ENCODE data around the gene SERPINE2. TPM values are rescaled to one million over a fixed set of nuclear protein-coding genes. Genes with fewer than 3 reads are reported as not detected.

Gene SERPINE2
- total RNA-seq, 1 donor from 2014 or later = 57.7 TPM

- H3K4me3 ChIP-seq (ENCODE audit: low read depth, low read length) = peak overlapping the region; percentile 90
- no peak for DNase-seq (ENCODE audit: low read depth)
- no peak for TF ChIP-seq CTCF (conservative IDR thresholded peaks at IDR 0.05; ENCODE audit: low read depth, low read length)
These were observed 847 bp downstream of the SERPINE2 start for GRCh38 chr2:224038049-224038829.

GRCh38 chr2:224036731-224037361 lies 2.2 kb downstream of the SERPINE2 start:
- H3K4me3 ChIP-seq (ENCODE audit: low read depth, low read length) = peak overlapping the region; percentile 90
- DNase-seq (ENCODE audit: low read depth) = no peak
- no peak for TF ChIP-seq CTCF (conservative IDR thresholded peaks at IDR 0.05; ENCODE audit: low read depth, low read length)

DNA sequence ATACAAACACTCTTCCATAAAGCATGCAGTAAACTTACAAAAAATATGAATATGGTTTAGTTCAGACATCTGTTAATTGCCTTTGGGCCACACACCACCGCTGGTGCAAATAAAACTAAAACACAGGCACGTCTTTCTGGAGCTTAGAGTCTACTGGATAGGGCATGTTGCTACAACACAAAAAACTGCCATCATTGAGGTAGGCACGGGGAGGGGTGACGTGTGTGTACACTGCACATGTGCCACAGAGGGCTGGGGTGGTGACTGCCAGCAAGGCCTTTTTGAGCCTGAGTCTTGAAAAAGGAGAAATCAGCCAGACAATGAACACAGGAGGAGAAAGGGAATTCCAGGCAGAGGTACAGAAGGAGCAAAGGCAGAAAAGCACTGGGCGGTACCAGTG lies 5.1 kb downstream of the SERPINE2 start:
- TF ChIP-seq CTCF (conservative IDR thresholded peaks at IDR 0.05; ENCODE audit: low read depth, low read length) = no peak
- no peak for DNase-seq (ENCODE audit: low read depth)
- peak overlapping the region; percentile 31 for H3K4me3 ChIP-seq (ENCODE audit: low read depth, low read length)

GRCh38 chr2:224033601-224034000 lies 5.5 kb downstream of the SERPINE2 start:
- no peak for DNase-seq (ENCODE audit: low read depth)
- no peak for TF ChIP-seq CTCF (conservative IDR thresholded peaks at IDR 0.05; ENCODE audit: low read depth, low read length)

DNA sequence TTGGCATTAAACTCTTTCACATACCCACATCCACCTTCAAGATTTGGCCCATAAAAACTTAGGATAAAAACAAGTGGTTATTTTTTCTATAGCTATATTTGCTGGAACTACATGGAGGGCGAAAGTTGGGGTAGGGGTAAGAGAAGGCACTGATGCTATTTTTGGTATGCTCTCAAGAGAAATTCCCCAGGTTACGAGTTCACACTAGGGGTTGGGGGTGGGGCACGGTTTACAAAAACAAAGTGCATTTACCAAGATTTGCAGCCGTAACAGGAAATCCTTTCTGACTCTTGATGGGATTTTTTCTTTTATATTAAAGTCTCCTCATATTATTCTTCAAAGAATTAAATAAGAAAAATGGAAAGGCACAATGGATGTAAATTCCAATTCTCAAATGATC lies 6.8 kb downstream of the SERPINE2 start:
- TF ChIP-seq CTCF (conservative IDR thresholded peaks at IDR 0.05; ENCODE audit: low read depth, low read length) = no peak
- DNase-seq (ENCODE audit: low read depth) = no peak
- H3K4me3 ChIP-seq (ENCODE audit: low read depth, low read length) = no peak overlapping the region

More at GRCh38 chr2:224033601-224034000, 5.5 kb downstream of the SERPINE2 start:
- H3K4me3 ChIP-seq (ENCODE audit: low read depth, low read length) = peak overlapping the region; percentile 12

DNA sequence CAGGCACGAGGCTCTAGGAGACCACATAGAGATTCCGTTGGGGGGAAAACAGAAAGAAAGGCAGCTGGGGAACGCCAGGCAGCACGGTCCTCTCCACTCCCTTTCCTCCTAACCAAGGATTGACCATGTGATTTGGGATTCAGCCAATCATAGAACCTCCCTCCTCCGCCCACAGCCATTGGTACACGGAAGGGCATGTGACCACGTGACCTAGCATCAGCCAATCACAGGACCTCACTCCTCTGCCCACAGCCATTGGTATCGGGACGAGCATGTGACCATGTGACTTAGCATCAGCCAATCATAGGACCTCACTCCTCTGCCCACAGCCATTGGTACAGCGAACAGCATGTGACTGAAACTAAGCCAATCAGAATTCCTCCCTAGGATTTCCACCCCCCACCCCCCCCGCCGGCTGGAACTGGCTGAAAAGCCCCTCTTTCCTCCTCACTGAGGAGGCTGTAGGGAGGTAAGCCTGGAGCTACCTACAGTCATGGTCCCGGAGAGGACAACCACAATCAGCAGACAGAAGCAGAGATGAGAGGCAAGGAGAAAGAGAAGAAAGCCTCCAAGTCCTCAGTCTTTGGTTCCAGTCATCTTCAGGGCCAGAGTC lies 7.6 kb downstream of the SERPINE2 start:
- DNase-seq (ENCODE audit: low read depth) = no peak
- no peak for TF ChIP-seq CTCF (conservative IDR thresholded peaks at IDR 0.05; ENCODE audit: low read depth, low read length)
- H3K4me3 ChIP-seq (ENCODE audit: low read depth, low read length) = no peak overlapping the region
